HG03354 (cell line): ENCODE data around the gene CASK.
"Not testable (repeated sequence)": the region's sequence is repeated elsewhere in the genome, so short reads cannot be mapped to it uniquely, and the experiment has no call there.

Source experiments
- ATAC-seq: cut with Tn5 transposase; IDR thresholded peaks from one replicate; pipeline ENCODE4 v1.9.1; 2021; ENCODE audit warnings: mild to moderate bottlenecking; ENCODE audit not compliant: unreplicated experiment, poor library complexity, severe bottlenecking

CASK gene

DNA sequence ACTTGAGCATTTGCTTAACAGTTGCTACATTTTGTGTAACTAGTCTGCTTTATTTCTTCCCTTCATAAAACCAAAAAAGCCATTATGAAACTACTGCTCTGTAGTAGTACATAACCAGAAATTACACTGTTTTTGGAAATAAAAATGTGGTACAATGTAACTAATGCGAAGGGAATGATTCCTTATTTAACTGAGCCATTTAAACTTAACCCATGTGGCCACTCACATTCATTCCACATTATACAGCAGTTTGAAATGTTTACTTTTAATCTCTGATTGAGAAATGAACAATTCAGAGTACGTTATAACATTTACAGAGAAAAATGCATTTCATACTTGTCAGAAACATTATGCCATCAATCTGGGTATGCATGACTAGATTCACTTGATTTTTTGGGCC lies 382.0 kb downstream of the CASK start:
- ATAC-seq: no peak

DNA sequence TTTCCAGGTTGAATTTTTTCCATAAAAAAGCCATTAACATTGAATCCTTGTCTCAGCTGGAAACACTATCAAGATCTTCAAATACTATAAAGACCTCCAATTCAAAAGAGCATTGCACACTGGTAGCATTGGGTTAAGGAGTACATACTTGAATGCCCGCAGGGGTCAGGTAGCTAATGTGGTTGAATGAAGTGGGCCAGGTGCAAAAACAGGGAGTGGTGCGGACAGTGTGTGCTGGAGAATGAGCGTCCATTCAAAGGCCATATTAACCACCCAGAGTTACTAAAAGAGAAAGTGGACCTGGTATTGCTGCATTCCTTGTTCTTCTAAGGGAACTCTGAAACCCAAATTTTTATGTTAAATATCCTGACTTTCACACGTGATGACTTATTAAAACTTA lies 384.6 kb downstream of the CASK start:
- no peak for ATAC-seq

GRCh38 chrX:41530085-41530484 lies 393.3 kb downstream of the CASK start:
- no peak for ATAC-seq

DNA sequence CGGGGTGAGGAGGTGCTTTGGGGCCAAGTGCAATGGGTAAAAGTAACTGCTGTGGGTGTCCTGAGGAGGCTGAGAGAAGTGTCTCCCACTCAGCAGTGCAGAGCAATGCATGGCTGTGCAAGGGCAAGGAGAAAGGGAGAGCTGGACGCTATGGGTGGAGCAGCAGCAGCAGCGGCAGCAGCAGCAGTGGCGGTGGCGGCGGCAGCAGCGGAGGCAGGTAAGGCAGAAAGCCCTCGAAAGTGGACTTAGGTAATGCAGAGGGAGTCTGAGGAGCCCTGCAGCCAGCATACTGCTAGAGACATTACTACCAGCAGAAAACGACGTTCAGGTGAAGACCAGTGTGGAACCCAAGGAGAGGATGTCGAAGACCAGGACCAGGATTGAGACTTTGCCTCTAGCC lies 394.1 kb downstream of the CASK start:
- ATAC-seq: no peak

DNA sequence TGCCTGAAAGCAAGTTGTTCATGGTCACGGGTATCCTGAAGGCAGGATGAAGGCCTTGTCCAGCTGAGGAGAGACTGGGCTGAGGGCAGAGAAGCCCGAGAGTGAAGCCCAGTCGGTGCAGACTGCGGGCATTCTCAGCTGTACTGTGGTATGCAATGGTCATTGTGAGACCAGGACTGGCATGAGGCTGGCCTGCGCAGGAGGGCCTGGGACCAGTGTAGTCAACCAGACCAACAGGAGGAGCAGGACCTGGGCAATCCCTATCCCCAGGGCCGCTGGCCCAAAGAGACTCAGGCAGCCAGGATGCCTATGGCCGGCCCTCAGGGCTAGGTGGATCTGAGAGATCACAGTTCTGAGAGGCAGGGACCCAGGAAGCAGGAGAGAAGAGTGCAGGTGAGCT lies 394.6 kb downstream of the CASK start:
- no peak for ATAC-seq

GRCh38 chrX:41526925-41527324 lies 396.4 kb downstream of the CASK start:
- no peak for ATAC-seq

DNA sequence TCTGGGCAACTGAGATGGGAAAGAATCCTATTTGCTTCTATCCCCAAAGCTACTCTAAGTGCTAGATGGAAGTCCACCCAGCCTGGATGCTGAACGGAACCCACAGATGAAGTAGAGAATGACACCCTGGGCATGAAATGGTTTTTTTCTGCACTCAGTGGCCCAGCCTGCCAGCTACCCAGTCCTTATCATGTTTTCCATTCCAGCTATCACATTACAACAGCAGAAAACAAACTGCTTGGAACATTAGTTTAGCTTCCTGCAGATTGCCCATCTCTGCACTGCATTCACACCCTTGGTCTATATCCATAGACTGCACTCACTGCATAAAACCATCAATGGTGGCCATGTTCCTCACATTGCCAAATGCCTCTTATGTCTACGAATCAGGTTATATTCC lies 397.1 kb downstream of the CASK start:
- no peak for ATAC-seq

- ATAC-seq: no peak
These were observed 400.7 kb downstream of the CASK start for GRCh38 chrX:41522671-41523070.

- ATAC-seq: no peak
These were observed 401.3 kb downstream of the CASK start for GRCh38 chrX:41522081-41522480.

DNA sequence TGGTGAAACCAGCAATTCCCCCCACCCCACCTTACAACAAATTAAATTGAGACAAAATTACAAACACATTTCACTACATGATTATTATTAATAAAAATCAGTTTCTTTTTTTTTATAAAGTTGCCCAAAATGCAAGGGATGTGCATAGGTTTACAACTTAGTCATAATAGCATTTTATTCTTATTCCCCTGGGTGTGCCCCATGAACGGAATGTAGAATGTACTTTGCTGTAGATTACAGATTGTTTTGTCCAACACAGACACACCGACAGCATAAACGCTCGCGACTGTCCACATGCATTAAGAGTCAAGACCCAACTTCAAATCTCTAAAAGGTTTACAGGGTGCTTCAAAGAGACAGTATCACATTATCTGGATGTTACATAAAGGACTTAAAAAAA lies 403.9 kb downstream of the CASK start:
- no peak for ATAC-seq

GRCh38 chrX:41518841-41519220 lies 404.5 kb downstream of the CASK start:
- ATAC-seq: no peak

GRCh38 chrX:41518127-41518840 lies 405.1 kb downstream of the CASK start:
- no peak for ATAC-seq

GRCh38 chrX:41516999-41517765 lies 406.2 kb downstream of the CASK start:
- ATAC-seq: no peak

DNA sequence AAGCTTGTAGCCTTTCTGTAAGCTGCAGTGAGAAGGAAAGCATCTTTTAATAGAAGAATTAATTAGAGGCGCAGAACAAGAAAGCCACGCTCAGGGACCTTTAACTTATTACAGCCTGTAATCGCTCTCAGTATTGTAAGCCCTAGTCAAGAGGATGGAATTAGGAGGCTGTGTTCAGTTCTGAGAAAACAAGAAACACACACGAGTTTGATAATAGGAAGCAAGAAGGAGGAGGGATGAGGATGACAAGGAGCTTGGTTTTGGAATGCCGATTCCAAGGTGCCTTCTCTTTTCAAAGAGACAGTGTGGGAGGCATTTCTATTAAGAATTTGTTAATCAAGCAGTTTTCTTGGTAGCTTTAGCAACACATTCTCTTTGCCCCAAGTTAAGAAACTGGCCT lies 406.9 kb downstream of the CASK start:
- no peak for ATAC-seq

DNA sequence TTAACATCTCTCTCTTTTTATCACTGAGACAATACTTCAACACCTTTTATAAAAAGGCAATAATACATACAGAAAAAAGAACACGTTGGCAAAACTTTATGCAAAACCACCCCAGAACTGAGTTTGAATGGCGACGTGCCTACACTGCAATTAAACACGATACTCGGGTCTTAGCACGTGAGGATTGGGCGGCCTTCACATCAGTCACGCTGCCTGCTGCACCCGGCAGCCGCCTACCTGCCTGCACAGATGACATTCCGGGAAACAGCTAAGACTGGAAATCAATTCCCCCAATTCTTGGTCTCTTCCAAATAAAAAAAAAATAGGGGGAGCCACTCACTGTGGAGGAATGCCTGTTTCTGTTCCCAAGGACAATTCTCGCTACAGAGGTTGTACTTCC lies 408.0 kb downstream of the CASK start:
- no peak for ATAC-seq

GRCh38 chrX:41514179-41514578 lies 409.2 kb downstream of the CASK start:
- no peak for ATAC-seq

DNA sequence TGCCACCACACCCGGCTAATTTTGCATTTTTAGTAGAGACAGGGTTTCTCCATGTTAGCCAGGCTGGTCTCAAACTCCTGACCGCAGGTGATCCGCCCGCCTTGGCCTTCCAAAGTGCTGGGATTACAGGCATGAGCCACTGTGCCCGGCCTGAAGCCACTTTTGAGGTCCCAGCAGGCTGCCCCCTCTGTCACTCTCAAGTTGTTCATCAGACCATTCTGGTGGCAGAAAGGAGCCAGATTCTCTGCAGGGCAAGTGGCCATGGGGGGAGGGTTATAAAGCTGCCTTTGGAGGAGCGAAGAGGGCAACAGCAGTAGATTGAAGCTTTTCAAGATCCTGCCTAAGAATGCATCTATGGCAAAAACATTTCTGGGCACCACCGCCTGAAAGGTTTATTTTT lies 410.5 kb downstream of the CASK start:
- not testable (repeated sequence) for ATAC-seq

DNA sequence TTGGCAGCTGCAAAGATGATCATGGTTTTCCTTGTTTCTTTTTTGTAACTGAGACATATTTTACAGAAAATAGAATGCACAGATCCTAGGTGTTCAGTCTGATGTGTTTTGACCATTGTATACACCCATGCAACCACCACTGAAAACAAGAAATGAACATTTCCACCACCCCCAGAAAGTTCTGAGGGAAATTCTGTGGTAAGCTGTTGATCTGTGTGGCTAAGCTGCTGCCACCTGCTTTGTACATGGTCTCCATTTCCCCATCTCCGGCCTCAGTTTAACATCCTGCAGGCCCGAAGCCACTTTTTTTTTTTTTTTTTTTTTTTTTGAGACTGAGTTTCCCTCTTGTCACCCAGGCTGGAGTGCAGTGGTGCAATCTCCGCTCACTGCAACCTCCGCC lies 411.0 kb downstream of the CASK start:
- ATAC-seq: peak; percentile 92

DNA sequence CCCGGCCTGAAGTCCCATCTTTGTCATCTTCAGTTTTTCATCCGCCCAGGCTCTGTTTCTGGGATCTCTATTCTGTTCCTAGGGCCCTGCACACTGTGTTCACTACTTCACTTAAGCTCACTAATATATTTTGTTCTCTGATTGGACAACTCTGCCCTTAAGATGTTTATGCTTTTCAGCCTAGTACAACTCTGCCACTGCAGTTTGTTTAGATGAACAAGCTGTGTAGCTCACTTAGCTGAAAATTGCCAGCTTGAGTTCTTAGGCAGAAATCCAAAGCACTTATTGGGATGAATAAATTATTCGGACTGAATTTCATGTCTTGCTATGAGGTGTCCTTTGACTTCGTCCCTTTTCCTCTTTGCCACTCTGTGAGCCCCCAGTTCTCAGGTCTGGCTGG lies 415.4 kb downstream of the CASK start:
- ATAC-seq: no peak

DNA sequence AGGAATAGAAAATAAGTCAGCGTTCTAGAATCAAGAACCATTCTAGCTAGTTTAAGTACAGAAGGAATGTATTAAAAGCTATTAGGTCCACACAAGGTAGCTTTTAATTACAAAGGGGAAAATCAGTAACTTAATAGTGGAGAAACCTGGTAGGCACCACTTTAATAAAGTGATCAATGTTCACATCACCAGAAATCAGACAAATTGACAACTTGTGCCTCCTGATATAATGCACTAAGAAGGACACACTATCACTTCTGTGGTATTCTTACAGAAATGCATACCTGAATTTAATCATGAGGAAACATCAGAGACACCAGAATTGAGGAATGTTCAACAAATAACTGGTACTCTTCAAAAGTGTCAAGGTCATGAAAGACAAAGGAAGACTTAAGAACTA lies 421.4 kb downstream of the CASK start:
- no peak for ATAC-seq

- ATAC-seq: no peak
These were observed 423.4 kb downstream of the CASK start for GRCh38 chrX:41499984-41500383.

DNA sequence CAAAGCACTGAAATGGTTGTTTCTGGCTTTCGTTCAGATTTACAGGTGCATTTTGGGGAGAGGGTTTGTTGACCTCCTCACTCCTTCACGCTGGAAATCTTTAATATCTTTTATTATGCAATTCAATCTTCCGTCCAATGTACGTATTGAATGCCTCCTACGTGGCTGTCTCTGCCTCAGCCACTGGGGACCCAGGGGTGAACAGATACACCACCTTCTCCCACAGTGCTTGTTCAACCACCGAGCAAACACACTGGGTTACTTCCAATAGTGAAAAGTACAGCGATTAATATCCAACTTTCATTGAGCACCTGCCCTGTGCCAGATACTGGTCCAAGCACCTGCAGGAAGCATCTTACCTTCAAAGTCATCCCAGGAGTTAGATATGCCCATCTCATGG lies 424.2 kb downstream of the CASK start:
- ATAC-seq: no peak
